GM19035 (cell line): ENCODE results near the gene CACNA2D3.

Experiments used
- ATAC-seq: cut with Tn5 transposase; IDR thresholded peaks from one replicate; pipeline ENCODE4 v1.9.1; 2021; ENCODE audit not compliant: unreplicated experiment

The CACNA2D3 gene

DNA sequence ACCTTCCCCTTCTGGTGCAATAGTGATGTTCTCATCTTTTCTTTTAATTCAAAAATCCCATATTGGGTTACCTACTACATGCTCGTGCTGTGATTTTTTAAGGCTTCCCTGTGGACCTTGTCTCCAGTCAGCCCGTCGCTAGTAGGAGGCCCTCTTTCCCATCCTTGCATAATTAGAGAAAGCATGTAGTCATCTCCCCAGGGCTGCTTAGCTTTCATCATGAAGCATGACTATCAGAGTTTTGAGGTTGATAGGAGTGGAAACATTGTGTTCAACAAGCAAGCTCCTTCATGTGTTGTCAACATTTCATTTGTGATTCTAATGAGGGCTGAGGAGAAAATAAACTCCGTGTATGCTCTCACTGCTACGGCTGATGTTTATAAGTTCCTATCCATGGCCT is 814.2 kb downstream of the CACNA2D3 start:
- ATAC-seq = no peak

DNA sequence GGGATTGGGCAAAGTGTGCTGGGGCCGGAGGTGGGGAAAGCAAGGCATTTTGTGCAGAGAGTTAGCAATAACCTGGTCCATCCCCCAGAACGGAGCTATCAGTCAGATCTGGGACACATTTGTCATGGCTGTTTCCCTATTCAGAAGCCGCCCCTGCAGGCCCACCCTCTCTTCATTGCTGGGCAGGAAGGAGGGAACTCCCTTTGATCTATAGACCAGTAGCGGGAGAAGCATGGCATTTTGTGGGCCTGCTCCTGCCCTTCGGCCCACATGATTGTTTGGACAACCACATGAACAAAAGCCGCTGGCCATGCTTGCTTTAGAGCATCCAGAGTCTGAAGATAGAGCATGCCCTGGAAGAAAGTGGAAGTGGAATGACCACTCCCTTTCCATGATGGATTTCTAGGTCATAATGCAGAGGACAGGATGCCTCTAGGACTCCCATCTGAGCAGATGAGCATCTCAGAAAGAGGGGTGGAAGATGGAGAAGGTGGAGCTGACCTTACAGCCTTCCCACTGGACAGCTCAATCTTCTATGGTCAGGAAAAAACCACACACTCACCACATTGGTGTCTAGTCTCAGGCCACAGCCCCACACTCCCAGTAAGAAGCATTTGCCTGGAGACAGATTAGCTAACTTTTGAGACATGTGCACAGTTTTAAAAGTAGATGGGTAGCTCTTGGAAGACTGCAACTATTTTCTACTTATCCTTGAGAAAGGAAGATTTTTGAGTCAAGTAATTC is 817.4 kb downstream of the CACNA2D3 start:
- ATAC-seq = no peak

DNA sequence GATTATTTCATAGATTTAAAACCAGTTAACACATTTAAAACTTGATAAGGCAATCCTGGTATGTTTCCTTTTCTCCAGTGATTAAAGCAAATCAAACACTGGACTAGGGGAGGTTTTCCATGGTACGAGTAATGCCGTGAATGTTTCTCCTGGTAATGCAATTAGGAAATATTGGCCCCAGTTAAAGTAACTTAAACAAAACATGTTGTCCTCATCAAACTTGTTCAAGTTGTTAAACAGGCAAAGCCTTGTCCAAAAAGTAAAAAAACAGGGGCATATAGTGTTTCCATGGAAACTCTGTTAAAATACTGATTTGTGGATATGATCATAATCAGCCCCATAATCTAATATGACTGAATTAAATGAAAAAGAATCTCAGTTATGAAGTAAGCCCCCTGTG is 818.6 kb downstream of the CACNA2D3 start:
- no peak for ATAC-seq

DNA sequence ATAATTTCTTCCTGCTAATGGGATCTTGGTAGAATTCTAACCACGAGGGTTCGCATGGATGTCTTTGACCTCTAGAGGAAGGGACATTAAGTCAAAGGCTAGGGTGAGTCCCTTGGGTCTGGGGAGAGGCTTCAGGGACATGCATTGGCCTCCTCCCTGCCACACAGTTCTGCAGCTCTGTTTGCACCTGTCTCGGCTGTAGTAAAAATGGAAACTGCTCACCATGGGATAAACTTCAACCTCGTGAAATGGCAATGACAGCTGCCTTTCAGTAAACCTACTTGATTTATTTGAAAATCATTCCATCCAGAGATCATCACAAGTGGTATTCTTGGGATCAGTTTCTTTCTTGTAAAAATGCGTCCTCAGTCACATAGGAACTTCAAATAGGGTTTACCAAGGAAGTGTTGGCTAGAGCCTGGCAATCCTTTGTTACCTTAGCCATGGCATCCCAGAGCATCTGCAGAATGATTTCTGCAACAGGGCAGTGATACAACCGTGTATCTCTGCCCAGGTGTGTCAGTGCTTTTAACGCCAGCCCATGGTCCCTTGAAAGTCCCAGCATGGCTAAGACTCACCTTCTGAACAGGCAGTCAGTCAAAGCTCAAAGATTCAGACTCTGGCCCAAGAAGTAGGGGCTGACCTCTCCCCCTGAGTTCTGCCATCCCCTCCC is 819.5 kb downstream of the CACNA2D3 start:
- no peak for ATAC-seq

DNA sequence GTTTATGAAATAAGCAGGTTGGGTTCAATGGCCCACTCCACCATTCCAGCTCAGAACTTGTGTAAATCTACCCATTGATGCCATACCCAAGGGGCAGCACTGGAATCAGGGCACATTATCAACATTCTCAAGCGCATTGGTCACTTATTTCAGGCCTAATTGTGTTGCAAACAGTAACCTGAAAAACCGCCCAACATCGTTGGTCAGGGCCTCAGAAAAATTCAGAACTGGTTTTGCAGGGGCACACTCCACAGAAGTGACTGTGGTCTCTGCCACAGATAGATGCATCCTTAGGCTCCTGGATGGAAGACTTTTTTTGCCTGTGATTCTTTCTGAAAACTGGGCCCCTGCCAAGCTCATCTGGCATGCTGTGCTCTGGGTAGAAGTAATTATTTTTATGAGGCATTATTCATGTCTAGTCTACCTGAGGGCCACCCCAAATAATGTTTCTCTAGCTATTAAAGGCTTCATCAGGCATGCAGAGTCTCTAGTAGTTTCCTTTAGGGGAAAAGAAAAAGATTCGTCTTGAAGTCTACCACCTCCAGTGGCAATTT is 827.2 kb downstream of the CACNA2D3 start:
- no peak for ATAC-seq

DNA sequence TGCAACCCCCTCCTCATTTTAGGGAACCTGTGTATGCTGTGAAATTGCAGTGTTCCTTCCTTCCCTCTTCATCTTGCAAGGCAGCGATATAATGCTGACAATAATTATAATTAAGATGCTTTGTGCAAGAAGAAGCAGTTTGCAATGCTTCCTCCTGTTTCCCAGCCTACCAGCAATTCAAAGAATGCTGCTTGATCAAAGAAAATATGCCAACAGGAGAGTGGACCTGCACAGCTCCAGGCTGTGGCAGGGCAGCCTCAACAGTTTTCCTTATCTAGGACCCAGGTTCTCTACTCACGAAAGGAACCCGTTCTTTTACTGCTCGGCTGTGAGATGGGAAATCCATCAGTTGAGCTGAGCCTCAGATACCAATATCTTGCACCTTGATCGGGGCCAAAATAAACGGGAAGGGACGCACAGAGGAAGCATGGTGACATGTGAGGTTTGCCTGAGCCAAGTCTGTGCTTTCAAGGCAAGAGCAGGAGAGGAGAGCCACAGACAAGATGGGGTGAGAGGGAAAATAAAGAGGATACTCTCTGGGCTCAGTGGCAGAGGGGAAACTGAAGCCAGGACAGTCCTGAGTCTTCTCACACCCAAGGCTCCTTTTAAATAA is 828.1 kb downstream of the CACNA2D3 start:
- no peak for ATAC-seq

DNA sequence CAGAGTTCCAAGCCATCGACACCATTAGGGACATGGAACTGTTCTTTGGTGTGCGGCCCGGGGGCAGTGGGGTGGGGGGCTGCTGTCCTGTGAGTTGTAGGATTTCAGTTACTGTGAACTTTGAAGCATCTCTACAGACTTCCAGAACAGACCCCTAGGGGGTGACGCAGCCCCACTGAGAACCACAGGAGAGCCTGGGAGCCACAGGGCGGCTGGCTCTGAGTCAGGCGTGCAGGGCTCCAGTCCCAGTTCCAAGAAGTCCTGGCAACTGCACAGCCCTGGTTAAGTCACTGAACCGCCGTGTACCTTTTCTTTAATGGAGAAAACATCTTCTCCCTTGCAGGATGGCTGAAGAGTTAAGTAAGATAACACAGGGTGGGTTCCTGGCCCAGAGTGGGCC is 829.1 kb downstream of the CACNA2D3 start:
- ATAC-seq = no peak

DNA sequence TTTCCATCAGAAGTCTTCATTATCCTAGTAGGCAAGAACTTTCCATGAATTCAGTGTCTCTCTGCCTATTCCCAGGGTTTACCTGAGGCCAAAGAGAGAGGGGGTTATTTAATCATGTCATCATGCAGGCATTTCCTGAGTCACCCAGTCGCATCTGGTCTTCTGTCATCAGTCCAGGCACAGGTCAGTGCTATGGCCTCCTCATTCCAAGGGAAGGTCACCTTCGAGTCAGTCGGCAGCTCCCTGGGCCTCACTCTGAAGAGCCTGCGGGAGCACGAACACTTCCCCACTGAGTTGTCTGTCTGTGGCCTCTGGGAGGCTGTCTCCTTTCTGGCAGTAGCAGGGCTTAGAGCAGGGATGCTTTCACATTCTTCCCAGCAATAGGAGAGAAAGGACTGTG is 831.7 kb downstream of the CACNA2D3 start:
- ATAC-seq = no peak

DNA sequence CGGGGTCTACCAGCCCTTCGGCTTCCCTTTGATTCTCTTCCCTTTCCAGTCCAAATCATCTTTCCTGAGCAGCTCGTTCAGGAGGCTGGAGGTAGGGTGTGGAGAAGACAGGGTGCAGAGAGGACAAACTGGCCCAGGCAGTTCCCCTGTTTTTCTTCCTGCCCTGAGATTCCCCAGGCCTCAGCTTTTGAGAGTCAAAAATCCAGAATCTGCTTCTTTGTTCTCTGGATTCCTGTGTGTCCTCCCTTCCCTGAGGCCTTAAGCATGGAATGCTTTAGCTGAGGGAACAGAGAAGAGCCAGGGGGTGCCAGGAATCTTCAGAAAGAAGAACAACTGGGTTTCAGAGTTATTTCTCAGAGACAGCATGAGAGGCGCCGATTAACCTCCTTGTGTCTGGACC is 832.2 kb downstream of the CACNA2D3 start:
- no peak for ATAC-seq

DNA sequence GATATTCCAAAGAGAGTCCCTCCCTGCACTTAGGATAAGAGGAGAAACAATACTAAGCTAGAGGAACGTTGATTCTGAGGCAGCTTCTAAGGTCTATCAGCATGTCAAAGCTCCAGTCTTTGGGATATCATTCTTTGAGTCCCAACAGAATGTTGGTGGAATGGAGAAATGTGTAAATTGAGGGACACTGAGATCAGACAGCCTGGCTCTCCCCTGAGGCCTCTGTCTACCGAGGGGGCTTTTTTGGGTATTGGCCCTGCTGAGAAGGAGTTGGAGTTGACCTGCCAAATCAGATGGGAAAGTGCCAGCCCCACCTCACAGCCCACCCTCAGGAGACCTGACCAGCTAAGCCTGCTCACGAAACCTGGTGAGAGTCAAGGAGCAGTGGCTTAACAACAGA is 833.1 kb downstream of the CACNA2D3 start:
- no peak for ATAC-seq

DNA sequence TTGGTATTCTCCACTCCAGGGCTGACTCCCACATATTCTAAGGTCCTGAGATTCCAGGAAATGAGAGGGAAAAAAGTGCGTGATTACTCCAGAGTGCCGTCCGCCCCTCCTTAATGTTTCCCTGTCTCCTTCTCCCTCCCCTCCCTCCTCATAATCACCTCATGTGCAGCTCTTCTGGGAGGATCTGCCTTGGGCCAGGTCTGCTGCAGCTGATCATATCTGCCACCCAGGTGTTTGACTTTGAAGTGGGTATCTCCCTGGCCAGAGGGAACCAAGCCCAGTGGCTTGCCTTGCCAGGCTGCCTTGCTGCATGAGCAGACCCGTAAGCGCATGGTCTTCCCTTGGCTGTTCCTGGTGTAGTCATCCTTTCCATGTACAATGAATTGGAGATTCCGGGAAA is 833.6 kb downstream of the CACNA2D3 start:
- no peak for ATAC-seq

DNA sequence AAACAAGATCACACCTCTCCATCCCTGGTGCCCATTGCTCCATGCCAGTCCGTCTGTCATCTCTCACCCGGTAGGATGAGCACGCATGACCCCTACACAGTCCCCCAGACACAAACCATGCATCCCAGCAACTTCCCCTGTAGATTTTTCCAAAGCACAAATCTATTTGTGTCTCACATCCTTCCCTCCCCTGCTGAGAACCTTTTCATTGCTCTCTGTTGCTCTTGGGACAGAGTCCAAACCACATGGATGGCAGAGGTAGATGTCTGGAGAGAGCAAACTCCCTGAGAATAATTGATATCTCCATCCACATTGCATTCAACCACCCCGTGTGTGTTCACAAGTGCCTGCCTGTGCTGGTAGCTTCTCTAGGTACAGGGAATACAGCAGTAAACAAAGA is 835.4 kb downstream of the CACNA2D3 start:
- no peak for ATAC-seq

DNA sequence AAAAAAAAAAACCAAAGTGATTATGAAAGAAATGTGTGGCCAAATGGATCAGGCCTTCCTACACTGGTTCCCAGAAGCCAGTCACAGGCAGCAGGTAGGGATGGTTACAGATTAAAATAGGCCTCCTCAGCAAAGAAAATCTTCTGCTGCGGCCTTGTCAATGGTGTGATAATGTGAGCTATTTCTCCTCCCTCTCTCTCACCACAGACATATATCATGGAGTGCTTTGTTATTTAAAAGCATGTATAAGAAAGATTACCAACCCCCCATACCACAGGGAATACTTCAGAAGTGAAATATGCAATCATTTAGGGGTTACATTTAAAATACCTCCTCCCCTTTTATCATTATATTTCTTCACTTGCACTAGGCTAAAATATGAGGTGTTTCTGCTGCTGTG is 837.7 kb downstream of the CACNA2D3 start:
- ATAC-seq = no peak

DNA sequence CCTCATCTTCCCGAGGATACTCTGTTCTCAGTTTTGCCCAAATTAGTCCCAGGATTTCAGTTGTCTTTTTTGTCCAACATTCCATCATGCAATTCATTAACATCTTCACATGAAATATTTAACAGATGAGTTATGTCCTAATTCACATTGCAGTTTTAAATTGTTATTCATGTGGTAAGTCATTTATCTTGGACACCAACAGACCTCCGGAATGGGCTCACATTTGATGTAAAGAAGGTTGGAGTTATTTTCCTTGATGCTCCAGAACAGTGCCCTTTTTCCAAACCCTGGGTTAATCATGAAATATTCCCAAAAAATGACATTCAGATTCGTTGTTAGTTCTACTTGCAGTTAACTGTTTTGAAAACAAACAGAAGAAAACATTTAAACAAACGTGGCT is 838.3 kb downstream of the CACNA2D3 start:
- no peak for ATAC-seq

DNA sequence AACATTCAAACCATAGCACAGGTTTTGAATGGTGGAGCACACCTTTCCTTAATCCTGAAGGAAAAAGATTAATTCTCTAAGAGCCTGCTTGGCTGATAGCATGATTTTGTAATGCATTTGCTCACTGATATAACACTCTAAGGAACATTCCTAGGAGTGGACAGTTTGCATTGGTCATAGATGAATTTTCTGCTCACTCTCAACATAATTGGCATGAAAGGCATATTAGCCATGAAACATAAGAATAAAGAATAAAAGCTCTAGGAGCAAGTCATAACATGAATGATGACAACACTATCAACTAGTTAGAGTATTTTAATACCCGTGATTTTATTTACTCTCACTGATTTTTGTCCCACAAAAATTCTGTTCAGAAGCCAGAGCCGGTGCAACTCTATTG is 839.8 kb downstream of the CACNA2D3 start:
- ATAC-seq = no peak

DNA sequence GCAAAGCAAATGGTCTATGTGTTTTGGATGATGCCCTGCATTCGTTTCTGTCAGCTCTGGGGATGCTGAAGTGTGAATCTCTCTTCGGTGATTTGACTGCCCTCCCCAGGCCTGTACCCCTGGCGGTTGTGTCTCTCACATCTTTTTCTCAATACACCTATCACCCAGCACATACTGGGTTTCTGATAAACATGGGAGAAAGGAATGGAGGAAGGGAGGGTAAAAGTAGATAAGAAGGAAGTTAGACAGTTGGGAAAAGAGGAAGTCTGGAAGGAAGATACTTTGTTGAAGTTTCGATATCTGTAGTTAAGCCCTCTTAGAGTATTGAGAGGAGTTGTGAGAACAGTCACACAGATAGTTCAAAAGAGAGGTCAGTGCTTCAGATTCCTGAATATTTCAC is 841.3 kb downstream of the CACNA2D3 start:
- ATAC-seq = no peak

DNA sequence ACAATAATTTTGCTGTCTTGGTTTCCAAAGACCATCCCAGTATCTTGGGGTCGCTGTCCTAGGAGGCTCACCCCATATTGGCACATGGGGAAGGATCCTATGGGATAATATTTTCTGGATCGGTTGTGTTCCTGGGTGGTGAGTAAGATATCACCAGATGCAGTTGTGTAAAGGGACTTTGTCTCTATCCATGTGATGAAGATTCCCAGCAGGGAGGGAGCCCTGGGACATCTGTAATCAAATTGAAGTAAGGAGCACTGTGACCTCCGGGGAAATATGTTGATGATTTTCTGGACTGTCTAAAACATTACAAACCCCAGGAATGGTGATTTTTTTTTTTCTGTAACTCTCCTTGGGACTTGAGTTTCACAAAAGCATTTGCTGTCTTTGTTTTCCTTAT is 841.7 kb downstream of the CACNA2D3 start:
- ATAC-seq = no peak

DNA sequence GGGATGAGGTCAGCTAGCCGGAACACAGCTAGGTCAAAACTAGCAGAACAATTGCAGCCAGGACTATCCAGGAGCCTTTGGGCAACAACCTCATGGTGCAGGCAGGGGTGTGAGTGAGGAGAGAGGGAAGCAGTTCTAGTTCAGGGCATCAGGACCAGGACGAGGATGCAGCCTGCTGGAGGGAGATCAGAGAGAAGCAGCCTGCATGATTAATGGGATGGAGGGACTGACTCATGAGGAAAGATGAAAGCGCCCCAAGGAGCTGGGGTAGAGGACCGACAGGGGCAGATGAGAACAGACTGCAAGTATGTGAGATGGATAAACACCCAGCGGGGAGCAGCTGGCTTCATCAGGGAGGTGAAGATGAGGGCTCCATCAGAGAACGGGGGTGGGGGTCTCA is 843.4 kb downstream of the CACNA2D3 start:
- ATAC-seq = no peak

DNA sequence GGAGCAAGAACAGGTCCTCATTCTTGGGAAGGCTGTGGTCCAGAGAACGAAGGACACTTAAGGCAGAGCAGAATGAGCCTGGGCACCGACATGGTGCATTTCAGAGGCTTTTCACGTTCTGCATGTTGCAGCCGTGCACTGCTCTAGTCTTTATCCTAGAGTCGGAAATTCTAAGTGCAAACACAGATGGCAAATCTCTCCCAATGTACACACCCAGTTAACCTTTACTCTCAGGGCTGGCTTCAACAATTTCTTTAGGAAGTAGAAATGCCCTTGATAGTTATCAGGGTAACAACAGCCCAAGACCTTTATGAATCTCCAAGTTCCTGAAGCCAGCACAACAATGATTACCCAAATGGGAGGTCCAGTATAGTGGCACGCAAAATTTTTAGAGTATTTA is 844.6 kb downstream of the CACNA2D3 start:
- ATAC-seq = no peak

DNA sequence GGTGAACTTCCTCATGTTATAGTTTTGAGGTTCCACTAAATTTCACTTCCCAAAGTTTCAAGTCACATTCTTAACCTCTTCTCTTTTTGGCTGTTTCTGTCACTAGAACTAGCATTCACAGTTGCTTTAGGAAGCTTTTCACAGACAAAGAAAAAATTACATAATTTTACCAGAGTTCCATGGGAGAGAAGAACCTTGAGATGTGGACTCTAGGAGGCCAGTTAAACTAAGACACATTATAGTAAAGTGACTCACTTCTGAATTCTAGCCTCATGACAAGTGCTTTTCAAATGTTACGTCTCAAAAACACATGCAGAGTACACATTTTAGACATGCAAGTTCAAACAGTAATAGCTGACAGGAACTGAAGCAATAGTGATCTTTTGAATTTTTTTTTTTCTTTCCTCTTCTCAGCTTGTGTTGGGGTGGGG is 845.4 kb downstream of the CACNA2D3 start:
- ATAC-seq = no peak

DNA sequence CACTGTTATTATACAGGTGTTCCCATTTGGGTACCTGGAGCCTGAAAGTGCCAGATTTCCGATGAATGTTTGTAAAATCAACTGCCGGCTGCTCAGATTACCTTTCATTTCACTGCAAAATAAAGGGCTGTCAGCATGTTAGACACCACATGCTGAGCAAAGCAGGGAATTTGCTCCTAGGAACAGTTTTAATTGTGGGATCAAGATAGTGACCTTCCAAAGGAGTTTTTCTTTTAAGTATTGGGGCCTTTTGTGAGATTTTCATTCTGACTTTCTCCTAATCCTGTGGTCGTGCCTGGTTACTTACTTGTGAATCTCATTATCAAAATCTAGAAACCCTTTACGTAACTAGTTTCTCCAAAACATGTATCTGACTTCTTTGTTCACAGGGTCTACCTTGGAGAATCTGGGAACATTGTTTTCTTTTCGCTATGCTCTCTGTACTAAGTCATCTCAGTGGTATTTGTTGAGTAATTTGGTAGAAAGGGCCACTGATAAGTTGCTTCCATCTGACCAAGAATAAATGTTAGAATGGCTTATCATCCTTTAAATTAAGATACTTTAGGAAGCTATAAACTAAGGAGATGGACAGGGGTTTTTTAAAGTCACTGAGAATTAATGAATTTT is 846.3 kb downstream of the CACNA2D3 start:
- no peak for ATAC-seq

DNA sequence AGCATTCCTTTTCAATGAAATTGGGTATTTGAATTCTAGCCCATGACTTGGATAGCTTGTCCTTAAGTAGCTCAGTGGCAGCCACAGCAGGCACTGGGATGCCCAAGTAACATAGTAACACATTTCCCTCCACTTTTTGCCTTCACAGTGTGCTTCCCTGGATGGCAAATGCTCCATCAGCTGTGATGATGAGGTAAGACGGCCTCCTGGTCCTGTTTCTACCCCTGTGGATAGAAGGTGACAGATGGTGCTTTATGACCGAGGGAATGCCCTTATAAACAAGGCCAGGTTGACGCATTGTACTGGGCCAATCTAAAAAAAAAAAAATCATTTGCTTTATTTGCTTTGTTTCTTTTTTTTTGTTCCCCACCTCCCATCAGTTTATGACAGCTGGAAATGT is 847.3 kb downstream of the CACNA2D3 start:
- ATAC-seq = no peak
